C4-2B (cell line): Measurements from ENCODE around the gene GNL3L.
"Not testable (repeated sequence)": the region's sequence is repeated elsewhere in the genome, so short reads cannot be mapped to it uniquely, and the experiment has no call there.

Source experiments
- H3K27ac ChIP-seq: fragments of 450-650 bp; 2 replicates; pipeline ENCODE4 v1.5.1; 2017
- CTCF ChIP-seq: fragments of 450-650 bp; conservative IDR thresholded peaks from 2 replicates; pipeline ENCODE4 v1.5.1; 2017; ENCODE audit warnings: mild to moderate bottlenecking
- ZFX ChIP-seq: fragments of 450-650 bp; IDR thresholded peaks from 2 replicates; pipeline ENCODE4 v1.6.1; 2017

The GNL3L gene

GRCh38 chrX:54570332-54570731, 40.3 kb downstream of the GNL3L start:
- TF ChIP-seq ZFX (no peak), CTCF (no peak)
- H3K27ac ChIP-seq: no peak overlapping the region

GRCh38 chrX:54572641-54573040, 42.6 kb downstream of the GNL3L start:
- H3K27ac ChIP-seq: not testable (repeated sequence)

- TF ChIP-seq ZFX: no peak
- TF ChIP-seq CTCF: no peak
- H3K27ac ChIP-seq: no peak overlapping the region
These were observed 67.7 kb downstream of the GNL3L start for GRCh38 chrX:54597728-54598127.

DNA sequence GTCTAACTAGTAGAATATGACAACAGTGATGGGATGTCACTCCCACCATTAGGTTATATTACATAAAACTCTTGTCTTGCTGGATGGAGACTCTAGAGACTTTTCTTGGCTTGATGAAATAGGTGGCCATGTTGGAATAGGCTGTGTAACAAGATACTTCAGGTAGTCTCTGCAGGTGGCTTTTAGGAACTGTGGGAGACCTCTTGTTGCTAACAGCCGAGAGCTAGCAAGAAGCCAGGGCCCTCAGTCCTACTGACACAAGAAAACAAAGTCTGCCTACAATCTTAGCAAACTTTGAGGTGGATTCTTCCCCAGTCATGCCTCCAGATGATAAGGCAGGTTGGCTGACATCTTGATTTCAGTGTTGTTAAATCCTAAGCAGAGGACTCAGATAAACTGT, 72.5 kb downstream of the GNL3L start:
- H3K27ac ChIP-seq: no peak overlapping the region
- TF ChIP-seq CTCF: no peak
- no peak for TF ChIP-seq ZFX
